ENCODE results near the gene PLAU.

PLAU gene

GRCh38 chr10:73910764-73911552 lies at the start of gene PLAU:
Gene PLAU, plus strand, starts transcription at chr10:73911132. Its CDS starts 424 bp downstream, at chr10:73911556.
- DNase-seq = no peak

DNA sequence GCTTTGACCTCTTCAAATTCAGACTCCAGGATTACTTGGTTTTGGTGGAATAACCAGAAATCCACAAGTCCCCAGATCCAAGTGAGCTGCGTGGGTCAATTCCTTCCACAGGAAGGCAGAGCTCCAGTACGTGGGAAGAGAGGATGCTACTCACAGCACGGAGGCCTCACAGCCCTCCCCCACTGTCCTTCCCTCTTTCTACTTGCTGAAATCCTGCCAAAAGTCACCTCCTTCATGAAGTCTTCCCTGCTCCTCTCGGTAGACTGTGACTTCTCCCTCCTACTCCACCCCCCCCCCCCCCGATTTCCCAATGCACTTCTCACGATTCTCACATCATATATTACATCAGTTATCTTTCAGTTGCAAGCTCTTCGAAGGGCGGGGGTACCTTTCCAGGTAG lies 48.9 kb upstream of the PLAU start:
- DNase-seq = no peak

GRCh38 chr10:73863039-73863817 lies 47.7 kb upstream of the PLAU start:
- DNase-seq = no peak

GRCh38 chr10:73864229-73864628 lies 46.7 kb upstream of the PLAU start:
- DNase-seq = no peak

DNA sequence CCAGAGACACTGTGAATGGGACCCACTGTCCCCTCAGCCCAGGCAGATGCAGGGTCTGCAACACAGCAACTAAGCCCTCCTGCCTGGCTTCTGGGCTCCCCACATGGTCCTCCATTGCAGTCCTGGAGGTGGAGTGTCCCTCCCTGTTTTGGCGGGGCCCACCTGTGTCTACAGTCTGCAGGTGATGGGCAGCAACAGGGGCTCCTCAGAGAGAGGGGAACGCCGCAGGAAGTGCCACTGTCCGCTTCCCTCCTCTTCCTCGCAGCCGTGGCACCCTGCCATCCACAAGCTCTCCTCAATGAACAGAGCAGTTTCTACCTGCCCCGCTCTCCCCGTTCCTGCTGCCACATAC lies 45.8 kb upstream of the PLAU start:
- DNase-seq = no peak

DNA sequence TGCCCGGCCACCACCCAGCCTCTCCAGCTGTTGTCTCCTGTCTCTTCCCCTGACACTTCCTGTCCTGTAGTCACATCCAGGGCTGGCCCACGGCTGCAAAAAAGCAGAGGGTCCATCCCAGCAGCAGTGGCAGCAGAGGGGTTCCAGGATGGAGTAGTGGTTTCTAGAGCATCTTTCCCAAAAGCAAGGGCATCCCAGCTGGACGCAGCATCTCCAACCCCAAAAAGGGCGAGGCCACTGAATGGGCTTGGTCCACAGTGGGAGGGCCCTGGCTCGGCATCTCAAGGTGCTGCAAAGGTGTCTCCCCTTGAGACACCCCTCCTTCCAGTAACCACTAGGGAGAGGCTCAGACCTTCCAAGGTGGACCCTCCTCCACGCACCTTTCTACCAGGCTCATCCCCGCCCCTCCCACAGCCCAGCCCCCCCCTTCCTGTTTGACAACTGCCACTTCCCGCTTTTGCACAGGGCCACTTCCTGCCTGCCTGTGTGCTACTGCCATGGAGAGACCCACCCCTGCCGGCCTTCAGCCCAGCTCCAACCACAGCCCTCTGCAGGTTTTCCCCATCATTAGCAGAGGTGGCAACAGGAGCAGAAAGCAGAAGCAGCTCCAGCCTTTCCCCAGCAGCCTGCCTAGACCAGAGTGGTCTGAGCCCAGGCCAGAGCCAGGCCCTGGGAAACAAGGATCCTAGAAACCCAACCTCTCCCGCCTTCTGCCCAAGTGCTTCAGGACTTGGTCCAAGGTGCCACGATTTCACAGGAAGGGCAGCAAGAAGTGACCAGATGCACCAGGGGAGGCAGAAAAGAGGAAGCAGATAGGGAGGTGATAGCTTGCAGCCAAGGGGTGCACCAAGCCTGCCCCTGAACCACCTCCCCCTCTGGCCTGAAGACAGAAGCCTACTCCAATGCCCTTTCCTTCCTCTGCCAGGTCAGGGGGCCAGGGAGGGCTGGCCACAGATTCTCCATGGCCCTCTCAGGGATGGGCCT lies 45.2 kb upstream of the PLAU start:
- DNase-seq = no peak

- DNase-seq = no peak
Observed at GRCh38 chr10:73866621-73867020, 44.3 kb upstream of the PLAU start.

DNA sequence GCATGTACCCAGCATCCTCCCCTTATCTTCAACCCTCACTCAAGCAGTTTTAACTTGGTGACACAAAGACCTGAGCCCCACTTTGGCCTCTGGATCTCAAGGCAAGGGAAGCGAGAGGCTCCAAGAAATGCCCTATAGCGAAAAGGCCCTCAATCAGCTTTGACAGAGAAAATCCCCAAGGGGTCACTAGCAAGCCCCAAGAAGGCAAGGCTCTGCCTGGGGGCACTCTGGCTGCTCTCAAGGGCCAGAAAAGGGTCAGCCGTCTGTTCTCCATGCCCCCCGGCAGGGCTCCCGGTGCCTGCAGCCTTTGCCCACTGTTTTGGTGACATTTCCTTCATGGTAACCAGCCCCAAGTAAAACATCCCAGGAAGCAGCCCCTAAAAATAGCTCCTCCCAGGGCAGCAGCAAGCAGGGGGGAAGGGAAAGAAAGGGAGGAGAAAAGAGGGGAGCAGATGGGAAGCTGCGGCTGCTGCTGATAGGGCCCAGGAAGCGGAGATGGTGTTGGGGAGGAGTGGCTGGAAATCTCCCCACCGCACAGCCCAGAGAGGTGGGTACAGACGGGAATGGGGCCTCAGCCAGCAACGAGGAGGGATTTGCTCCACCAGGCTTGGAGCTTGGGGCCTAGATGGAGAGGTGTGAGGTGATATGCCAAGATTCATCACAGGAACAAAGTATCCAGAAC lies 43.7 kb upstream of the PLAU start:
- DNase-seq = no peak

DNA sequence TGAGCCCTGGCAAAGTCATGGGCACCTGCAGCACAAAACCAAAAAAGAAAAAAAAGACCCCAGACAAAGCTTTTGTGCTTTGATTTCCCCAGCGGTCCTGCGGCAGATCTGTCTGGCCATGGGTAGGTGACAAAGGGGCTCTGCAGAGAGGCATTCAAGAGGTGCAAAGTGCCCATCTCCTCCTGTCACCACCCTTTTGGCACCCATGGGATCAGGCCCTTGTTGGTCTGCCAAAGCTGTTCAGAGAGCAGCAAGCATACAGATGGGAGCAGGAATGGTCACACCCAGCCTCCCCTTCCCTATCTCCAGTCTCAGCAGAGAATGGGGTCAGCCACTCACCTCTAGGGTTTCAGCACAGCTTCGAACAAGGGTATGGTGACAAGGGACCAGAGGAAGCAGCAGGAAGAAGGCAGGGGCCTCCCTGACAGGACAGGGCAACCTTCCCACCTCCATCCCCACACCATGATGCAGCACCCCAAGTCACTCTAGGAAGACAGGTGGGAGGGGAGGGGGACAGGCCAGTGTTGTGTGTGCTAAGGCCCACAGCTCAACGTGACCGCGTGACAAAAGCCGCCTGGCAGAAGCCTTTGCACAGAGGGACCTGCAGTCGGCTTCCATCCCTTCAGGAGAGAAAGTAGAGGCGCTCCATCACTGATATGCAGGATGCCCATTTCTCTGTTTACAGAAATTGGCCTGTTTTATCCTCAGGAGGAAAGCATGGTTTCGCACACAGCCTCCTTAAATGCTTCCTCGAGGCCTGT lies 42.9 kb upstream of the PLAU start:
- DNase-seq = no peak

DNA sequence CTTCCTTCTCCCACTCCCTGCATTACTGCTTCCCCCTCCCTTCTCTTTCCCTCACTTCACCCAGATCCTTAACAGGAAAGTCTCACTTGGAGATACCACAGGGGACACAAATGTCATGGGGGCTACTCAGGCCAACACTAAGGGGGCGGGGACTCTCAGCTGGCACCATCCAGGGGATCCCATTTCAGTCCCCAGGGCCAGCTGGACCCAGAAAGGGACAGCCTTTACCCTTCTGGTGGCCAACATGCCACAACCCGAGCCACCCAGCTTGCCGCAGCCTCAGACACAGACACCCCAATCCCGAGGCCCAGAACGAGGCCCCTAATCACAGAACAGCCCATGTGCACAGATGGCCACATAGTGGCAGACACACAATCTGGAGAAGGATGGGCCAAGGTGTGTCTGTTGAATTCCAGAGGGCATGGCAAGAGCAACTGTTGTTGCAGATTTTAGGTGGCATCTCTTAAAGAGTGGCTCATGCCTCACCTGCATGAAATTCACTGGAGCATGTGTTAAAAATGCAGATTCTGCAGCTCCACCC lies 42.2 kb upstream of the PLAU start:
- no peak for DNase-seq

GRCh38 chr10:73871295-73872189 lies 39.4 kb upstream of the PLAU start:
- no peak for DNase-seq

- DNase-seq = no peak
Observed at GRCh38 chr10:73872190-73872710, 38.7 kb upstream of the PLAU start.

- DNase-seq = no peak
Observed at GRCh38 chr10:73873142-73873837, 37.6 kb upstream of the PLAU start.

- DNase-seq = no peak
Observed at GRCh38 chr10:73873838-73874215, 37.1 kb upstream of the PLAU start.

DNA sequence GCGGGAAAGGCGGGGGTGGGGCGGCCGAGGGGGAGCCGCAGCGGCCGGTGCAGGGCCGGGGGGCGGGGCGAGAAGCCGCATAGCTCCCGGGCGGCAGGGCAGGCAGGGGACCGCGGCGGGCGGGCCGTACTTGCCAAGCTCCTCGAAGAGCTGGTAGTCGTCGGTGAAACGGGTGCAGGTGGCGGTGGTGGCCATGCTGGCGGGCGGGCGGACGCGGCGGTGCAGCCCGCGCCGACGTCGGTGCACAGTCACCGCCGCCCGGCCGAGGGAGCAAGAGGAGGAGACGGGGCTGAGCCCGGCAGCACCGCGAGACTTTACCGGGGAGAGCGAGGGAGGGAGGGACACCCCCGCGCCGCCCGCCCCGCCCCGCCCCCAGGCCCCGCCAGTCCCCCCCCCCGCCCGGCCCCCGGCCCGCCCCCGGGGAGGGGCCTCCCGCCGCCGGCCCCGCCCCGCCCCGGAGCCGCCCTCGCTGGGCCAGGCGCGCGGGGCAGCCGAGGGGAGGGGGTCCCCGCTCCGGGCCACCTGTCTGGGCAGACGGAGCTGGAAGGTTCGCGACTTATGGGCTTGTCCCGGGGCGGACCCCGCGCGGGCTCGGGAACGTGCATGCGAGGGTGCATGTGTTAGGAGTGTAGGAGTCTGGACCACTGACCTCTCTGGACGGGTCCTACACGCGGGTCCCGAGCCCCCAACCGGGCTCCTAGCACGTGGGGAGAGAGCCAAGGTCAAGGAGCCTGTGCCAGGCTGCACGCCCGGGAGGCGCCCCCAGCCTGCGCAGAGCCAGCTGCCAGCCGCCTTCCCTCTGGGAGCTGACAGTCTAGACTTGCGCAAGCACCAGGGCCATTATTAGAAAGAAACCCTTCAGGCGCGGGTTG lies 36.4 kb upstream of the PLAU start, which contains the start of gene CAMK2G:
Gene CAMK2G, minus strand, starts transcription at position 289 of the 872 bp plus-strand sequence. Its CDS starts 94 bp downstream, at position 195.
- DNase-seq = peak; percentile 10 to 72

- DNase-seq = no peak
Observed at GRCh38 chr10:73875139-73875475, 35.8 kb upstream of the PLAU start.

DNA sequence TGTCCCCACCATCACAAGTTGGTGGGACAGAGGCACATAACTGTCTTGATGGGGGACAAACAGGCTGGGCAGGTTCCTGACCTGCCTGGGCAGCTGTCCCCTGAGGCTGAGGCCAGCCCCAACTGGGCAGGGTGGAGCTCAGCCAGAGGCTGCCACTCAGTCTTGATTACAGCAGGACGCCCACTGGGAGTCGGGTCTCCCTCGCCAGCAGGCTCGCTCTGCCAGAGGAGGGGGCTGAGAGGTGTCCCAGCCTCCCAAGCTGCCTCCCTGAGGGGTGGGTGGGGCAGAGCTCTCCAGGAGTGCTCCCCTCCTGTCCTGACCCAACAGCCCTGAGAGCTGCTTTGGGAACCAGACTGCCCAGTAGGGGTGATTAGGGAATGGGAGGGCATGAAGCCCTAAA lies 34.8 kb upstream of the PLAU start:
- no peak for DNase-seq

- DNase-seq = no peak
Observed at GRCh38 chr10:73876566-73876965, 34.4 kb upstream of the PLAU start.
